HCT116 (cell line): Measurements from ENCODE around the gene RADIL. TPM values are rescaled to one million over a fixed set of nuclear protein-coding genes. Genes with fewer than 3 reads are reported as not detected.

Experiments used
- ATAC-seq: fragments of 200-7000 bp; cut with Tn5 transposase; 2 replicates; pipeline ENCODE4 v1.9.1; 2020; ENCODE audit warnings: mild to moderate bottlenecking, moderate library complexity
- BruUV-seq: library from RNA; stranded (reverse); fragments of 400-500 nt; replicated peaks from 2 replicates; lab custom pipeline; 2021; lab: Mats Ljungman, UMichigan
- CTCF ChIA-PET: fragments of 300-600 bp; sonication (Branson Sonifier 250); formaldehyde crosslinking; loops from one replicate; lab custom pipeline; 2021; ENCODE audit warnings: antibody characterized with exemption; lab: Charles Lee
- POLR2A ChIA-PET: fragments of 300-600, 350-600 bp; sonication (Branson Sonifier 250); formaldehyde crosslinking; loops from one replicate; lab custom pipeline; 2021; ENCODE audit warnings: antibody characterized with exemption; lab: Charles Lee
- RAD21 ChIA-PET, 2 experiments: fragments of 300-600 bp; sonication (Branson Sonifier 250); formaldehyde crosslinking; loops; one replicate each; lab custom pipeline; 2023; ENCODE audit warnings: low total read pairs in 2 of 2; ENCODE audit not compliant: uncharacterized antibody in 2 of 2, unreplicated experiment in 2 of 2, low non-redundant PET in 1 of 2; lab: Charles Lee
- DNase-seq: peaks from one replicate; pipeline ENCODE4 v3.0.0-alpha.2; 2010; ENCODE audit warnings: low read depth, low spot score
- H2AFZ ChIP-seq: fragments of 200-600 bp; shearing (Covaris generic), sonication (generic); 2 replicates; pipeline ENCODE4 v1.6.1; 2017; ENCODE audit warnings: low read depth, mixed run types, mixed read lengths, antibody characterized with exemption, low read length; ENCODE audit not compliant: poor library complexity, severe bottlenecking
- H3K27ac ChIP-seq: 2 replicates; pipeline ENCODE4 v1.5.1; 2012; ENCODE audit warnings: low read depth, low read length
- H3K27me3 ChIP-seq: fragments of 200-600 bp; sonication (generic); 2 replicates; pipeline ENCODE4 v1.6.1; 2016; ENCODE audit warnings: mixed run types, low read length, mixed read lengths; ENCODE audit not compliant: insufficient read depth
- H3K36me3 ChIP-seq, 2 experiments: fragments of 200-500 bp in 1 of 2; fragments of 200-600 bp in 1 of 2; sonication (Bioruptor generic) in 1 of 2; sonication (generic) in 1 of 2; 2 replicates each; pipeline versions ENCODE4 v1.5.1 to v1.6.1; 2014 to 2016; ENCODE audit warnings: low read length in 2 of 2, inconsistent platforms in 1 of 2, mixed read lengths in 1 of 2, mixed run types in 1 of 2; ENCODE audit not compliant: insufficient read depth in 2 of 2, control insufficient read depth in 1 of 2
- H3K4me1 ChIP-seq, 2 experiments: fragments of 200-600 bp in 1 of 2; sonication (generic) in 1 of 2; 2 replicates each; pipeline versions ENCODE4 v1.5.1 to v1.6.1; 2012 to 2017; ENCODE audit warnings: low read length in 2 of 2, inconsistent platforms in 1 of 2, mild to moderate bottlenecking in 1 of 2, mixed read lengths in 1 of 2, mixed run types in 1 of 2, moderate library complexity in 1 of 2; ENCODE audit not compliant: insufficient read depth in 2 of 2, control insufficient read depth in 1 of 2
- H3K4me2 ChIP-seq: fragments of 200-600 bp; sonication (generic); 2 replicates; pipeline ENCODE4 v1.6.1; 2017; ENCODE audit warnings: mixed run types, low read length, mixed read lengths
- H3K4me3 ChIP-seq, 2 experiments: fragments of 200-600 bp in 1 of 2; sonication (generic) in 1 of 2; replicated peaks in 1 of 2; 2 replicates each; pipeline ENCODE4 v1.5.1; 2011 to 2016; ENCODE audit warnings: low read length in 2 of 2, control low read depth in 1 of 2, low read depth in 1 of 2, mild to moderate bottlenecking in 1 of 2, mixed read lengths in 1 of 2, mixed run types in 1 of 2
- H3K79me2 ChIP-seq: fragments of 200-600 bp; sonication (generic); 2 replicates; pipeline ENCODE4 v1.6.1; 2017; ENCODE audit warnings: mild to moderate bottlenecking, mixed run types, low read length, moderate library complexity, mixed read lengths; ENCODE audit not compliant: insufficient read depth
- H3K9ac ChIP-seq: fragments of 200-600 bp; sonication (generic); 2 replicates; pipeline ENCODE4 v1.6.1; 2016; ENCODE audit warnings: low read length, mixed read lengths
- H3K9me2 ChIP-seq: fragments of 200-600 bp; sonication (generic), shearing (Covaris generic); 2 replicates; pipeline ENCODE4 v1.6.1; 2017; ENCODE audit warnings: mixed run types, mild to moderate bottlenecking, moderate library complexity; ENCODE audit not compliant: insufficient read depth
- H3K9me3 ChIP-seq, 2 experiments: fragments of 200-500 bp in 1 of 2; fragments of 200-600 bp in 1 of 2; sonication (Bioruptor generic) in 1 of 2; sonication (generic) in 1 of 2; 2 replicates each; pipeline ENCODE4 v1.6.1; 2014 to 2017; ENCODE audit warnings: low read length in 2 of 2, mixed read lengths in 2 of 2, inconsistent platforms in 1 of 2, low read depth in 1 of 2, mild to moderate bottlenecking in 1 of 2, mixed run types in 1 of 2, moderate library complexity in 1 of 2; ENCODE audit not compliant: control insufficient read depth in 1 of 2, insufficient read depth in 1 of 2
- H4K20me1 ChIP-seq: fragments of 200-600 bp; sonication (generic), shearing (Covaris generic); 2 replicates; pipeline ENCODE4 v1.6.1; 2017; ENCODE audit warnings: mixed run types, mild to moderate bottlenecking, moderate library complexity; ENCODE audit not compliant: insufficient read depth
- CBX3 ChIP-seq: IDR thresholded peaks from 2 replicates; pipeline ENCODE4 v1.6.1; 2012; ENCODE audit warnings: low read depth
- CEBPB ChIP-seq: IDR thresholded peaks from 2 replicates; pipeline ENCODE4 v1.6.1; 2012; ENCODE audit warnings: low read depth
- CTCF ChIP-seq, 3 experiments: fragments of 200-600 bp in 1 of 3; sonication (generic) in 1 of 3; IDR thresholded peaks in 2 of 3; conservative IDR thresholded peaks in 1 of 3; 2 replicates each; pipeline ENCODE4 v1.5.1; 2012 to 2017; ENCODE audit warnings: low read depth in 2 of 3, low read length in 2 of 3, antibody characterized with exemption in 1 of 3, borderline replicate concordance in 1 of 3, control low read depth in 1 of 3, mild to moderate bottlenecking in 1 of 3, mixed read lengths in 1 of 3, mixed run types in 1 of 3, moderate library complexity in 1 of 3; ENCODE audit not compliant: insufficient read depth in 1 of 3
- EGR1 ChIP-seq: IDR thresholded peaks from 2 replicates; pipeline ENCODE4 v1.6.1; 2012; ENCODE audit warnings: low read depth
- ELF1 ChIP-seq: IDR thresholded peaks from 2 replicates; pipeline ENCODE4 v1.6.1; 2012; ENCODE audit warnings: low read depth, borderline replicate concordance
- EZH2phosphoT487 ChIP-seq: fragments of 200-600 bp; IDR thresholded peaks from 2 replicates; pipeline ENCODE4 v1.6.1; 2018; ENCODE audit warnings: antibody characterized with exemption, borderline replicate concordance
- FOSL1 ChIP-seq: IDR thresholded peaks from 2 replicates; pipeline ENCODE4 v1.6.1; 2012; ENCODE audit warnings: low read depth
- MAX ChIP-seq: IDR thresholded peaks from 2 replicates; pipeline ENCODE4 v1.6.1; 2012
- POLR2A ChIP-seq: IDR thresholded peaks from 2 replicates; pipeline ENCODE4 v1.7.0; 2011; ENCODE audit warnings: borderline replicate concordance; ENCODE audit not compliant: insufficient read depth, insufficient read length; ENCODE audit errors: extremely low read depth
- POLR2AphosphoS5 ChIP-seq: IDR thresholded peaks from 2 replicates; pipeline ENCODE4 v1.6.1; 2011; ENCODE audit warnings: mild to moderate bottlenecking, low read depth, low read length, moderate library complexity
- RAD21 ChIP-seq: IDR thresholded peaks from 2 replicates; pipeline ENCODE4 v1.6.1; 2012; ENCODE audit warnings: low read depth, mild to moderate bottlenecking
- SIN3A ChIP-seq: IDR thresholded peaks from 2 replicates; pipeline ENCODE4 v1.6.1; 2012; ENCODE audit warnings: low read depth
- SP1 ChIP-seq: IDR thresholded peaks from 2 replicates; pipeline ENCODE4 v1.6.1; 2012; ENCODE audit warnings: low read depth
- TCF7L2 ChIP-seq: IDR thresholded peaks from 2 replicates; pipeline ENCODE4 v1.7.0; 2011; ENCODE audit warnings: borderline replicate concordance, inconsistent platforms; ENCODE audit not compliant: insufficient read depth, insufficient read length; ENCODE audit errors: extremely low read depth
- YY1 ChIP-seq: IDR thresholded peaks from 2 replicates; pipeline ENCODE4 v1.6.1; 2011; ENCODE audit warnings: low read length, low read depth, moderate library complexity, mild to moderate bottlenecking; ENCODE audit not compliant: insufficient replicate concordance; ENCODE audit errors: extremely low read depth
- ZFX ChIP-seq: fragments of 450-650 bp; IDR thresholded peaks from 2 replicates; pipeline ENCODE4 v1.6.1; 2017
- intact Hi-C: fragments of 100-400 bp; cut with micrococcal nuclease; formaldehyde crosslinking; loops from 2 replicates; pipeline ENCODE4 v1.10.0; 2022
- total RNA-seq: library from RNA; stranded (reverse); gene quantifications from one replicate; pipeline ENCODE4 v1.2.1, GENCODE V29; 2021; ENCODE audit not compliant: unreplicated experiment
- TF ChIP-seq, protein P1 (sequence below): IDR thresholded peaks from 2 replicates; pipeline ENCODE4 v1.6.1; 2011; ENCODE audit warnings: mild to moderate bottlenecking, low read length, moderate library complexity; ENCODE audit not compliant: insufficient replicate concordance; ENCODE audit errors: extremely low read depth

Gene RADIL
- total RNA-seq, 1 experiment from 2014 or later: 5.3 TPM

DNA sequence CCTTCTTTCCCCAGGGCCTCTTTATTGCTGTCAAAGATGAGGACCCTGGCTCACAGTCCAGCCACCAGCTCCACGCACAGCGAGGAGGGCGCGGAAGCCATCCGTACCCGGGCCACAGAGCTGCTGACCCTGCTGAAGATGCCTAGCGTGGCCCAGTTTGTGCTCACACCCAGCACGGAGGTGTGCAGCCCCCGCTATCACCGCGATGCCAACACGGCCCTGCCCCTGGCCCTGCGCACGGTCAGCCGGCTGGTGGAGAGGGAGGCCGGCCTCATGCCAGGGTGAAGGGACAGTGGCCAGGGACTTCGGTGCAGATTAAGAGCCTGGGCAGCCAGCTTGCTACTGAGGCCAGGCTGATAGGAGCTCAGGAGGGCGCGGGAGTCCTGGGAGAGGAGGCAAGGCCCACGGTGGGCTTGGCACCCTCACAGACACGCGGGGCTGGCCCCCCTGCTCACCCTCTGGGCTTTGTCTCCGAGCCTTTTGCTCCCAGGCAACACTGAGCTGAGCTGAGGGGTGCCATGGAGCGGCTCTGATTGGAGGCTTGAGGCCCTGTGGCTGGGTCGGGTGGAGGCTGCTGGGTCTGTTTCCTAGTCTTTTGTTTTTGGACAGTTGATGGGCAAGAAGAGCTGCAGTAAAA lies 92.3 kb downstream of the RADIL start:
- DNase-seq: no peak
- Histone ChIP-seq H3K4me2 (no peak overlapping the region), H3K9ac (no peak overlapping the region), H3K9me2 (no peaks in the 10 kb centered on the region), H3K36me3 (no peaks in the 10 kb centered on the region), H3K27ac (no peak overlapping the region), H3K27me3 (no peaks in the 10 kb centered on the region), H3K79me2 (no peaks in the 10 kb centered on the region), H2AFZ (no peak overlapping the region), H3K4me3 (no peak overlapping the region), H3K9me3 (no peaks in the 10 kb centered on the region), H4K20me1 (no peaks in the 10 kb centered on the region), H3K4me1 (peaks cover 2 to 14% of the 10 kb centered on the region in 2 experiments; a peak in 3 of 4 replicates)
- no peak for TF ChIP-seq CEBPB
- TF ChIP-seq POLR2A: no peak
- no peak for TF ChIP-seq YY1
- TF ChIP-seq SIN3A: no peak
- TF ChIP-seq RAD21: no peak
- TF ChIP-seq ELF1: no peak
- TF ChIP-seq EZH2phosphoT487: no peak
- no peak for TF ChIP-seq CBX3
- no peak for TF ChIP-seq FOSL1
- TF ChIP-seq ZFX: no peak
- no peak for TF ChIP-seq TCF7L2
- no peak for TF ChIP-seq CTCF (IDR thresholded peaks at IDR 0.05 in 2 of 3, conservative IDR thresholded peaks at IDR 0.05 in 1 of 3; ENCODE audit: borderline replicate concordance in 1 of 3, insufficient read depth in 1 of 3, low read depth in 2 of 3, low read length in 2 of 3)
- no peak for TF ChIP-seq SP1
- TF ChIP-seq MAX: no peak
- TF ChIP-seq, protein P1, sequence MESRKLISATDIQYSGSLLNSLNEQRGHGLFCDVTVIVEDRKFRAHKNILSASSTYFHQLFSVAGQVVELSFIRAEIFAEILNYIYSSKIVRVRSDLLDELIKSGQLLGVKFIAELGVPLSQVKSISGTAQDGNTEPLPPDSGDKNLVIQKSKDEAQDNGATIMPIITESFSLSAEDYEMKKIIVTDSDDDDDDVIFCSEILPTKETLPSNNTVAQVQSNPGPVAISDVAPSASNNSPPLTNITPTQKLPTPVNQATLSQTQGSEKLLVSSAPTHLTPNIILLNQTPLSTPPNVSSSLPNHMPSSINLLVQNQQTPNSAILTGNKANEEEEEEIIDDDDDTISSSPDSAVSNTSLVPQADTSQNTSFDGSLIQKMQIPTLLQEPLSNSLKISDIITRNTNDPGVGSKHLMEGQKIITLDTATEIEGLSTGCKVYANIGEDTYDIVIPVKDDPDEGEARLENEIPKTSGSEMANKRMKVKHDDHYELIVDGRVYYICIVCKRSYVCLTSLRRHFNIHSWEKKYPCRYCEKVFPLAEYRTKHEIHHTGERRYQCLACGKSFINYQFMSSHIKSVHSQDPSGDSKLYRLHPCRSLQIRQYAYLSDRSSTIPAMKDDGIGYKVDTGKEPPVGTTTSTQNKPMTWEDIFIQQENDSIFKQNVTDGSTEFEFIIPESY: no peak
- TF ChIP-seq EGR1: no peak
- no peak for TF ChIP-seq POLR2AphosphoS5
- CTCF ChIA-PET: interaction anchor here (1.2 to 1.4 kb wide), 3 partner anchors 16 to 183 kb away, joined by 4 to 8 read pairs (median 5); partner anchors contain the start of genes AP5Z1 and RADIL
- POLR2A ChIA-PET: no interaction called here
- no TSS peak for BruUV-seq
- intact Hi-C loops: no loop called here
- RAD21 ChIA-PET: no interaction called here
- no peak for ATAC-seq
